ENCODE data around the gene KCNK5. TPM values are rescaled to one million over a fixed set of nuclear protein-coding genes. Genes with fewer than 3 reads are reported as not detected.

The KCNK5 gene, protein sequence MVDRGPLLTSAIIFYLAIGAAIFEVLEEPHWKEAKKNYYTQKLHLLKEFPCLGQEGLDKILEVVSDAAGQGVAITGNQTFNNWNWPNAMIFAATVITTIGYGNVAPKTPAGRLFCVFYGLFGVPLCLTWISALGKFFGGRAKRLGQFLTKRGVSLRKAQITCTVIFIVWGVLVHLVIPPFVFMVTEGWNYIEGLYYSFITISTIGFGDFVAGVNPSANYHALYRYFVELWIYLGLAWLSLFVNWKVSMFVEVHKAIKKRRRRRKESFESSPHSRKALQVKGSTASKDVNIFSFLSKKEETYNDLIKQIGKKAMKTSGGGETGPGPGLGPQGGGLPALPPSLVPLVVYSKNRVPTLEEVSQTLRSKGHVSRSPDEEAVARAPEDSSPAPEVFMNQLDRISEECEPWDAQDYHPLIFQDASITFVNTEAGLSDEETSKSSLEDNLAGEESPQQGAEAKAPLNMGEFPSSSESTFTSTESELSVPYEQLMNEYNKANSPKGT
- 0.91 to 1.6 TPM (median 1.2 TPM) in 5 replicates for total RNA-seq (2022; extraction: Qiagen RNA extraction)

DNA sequence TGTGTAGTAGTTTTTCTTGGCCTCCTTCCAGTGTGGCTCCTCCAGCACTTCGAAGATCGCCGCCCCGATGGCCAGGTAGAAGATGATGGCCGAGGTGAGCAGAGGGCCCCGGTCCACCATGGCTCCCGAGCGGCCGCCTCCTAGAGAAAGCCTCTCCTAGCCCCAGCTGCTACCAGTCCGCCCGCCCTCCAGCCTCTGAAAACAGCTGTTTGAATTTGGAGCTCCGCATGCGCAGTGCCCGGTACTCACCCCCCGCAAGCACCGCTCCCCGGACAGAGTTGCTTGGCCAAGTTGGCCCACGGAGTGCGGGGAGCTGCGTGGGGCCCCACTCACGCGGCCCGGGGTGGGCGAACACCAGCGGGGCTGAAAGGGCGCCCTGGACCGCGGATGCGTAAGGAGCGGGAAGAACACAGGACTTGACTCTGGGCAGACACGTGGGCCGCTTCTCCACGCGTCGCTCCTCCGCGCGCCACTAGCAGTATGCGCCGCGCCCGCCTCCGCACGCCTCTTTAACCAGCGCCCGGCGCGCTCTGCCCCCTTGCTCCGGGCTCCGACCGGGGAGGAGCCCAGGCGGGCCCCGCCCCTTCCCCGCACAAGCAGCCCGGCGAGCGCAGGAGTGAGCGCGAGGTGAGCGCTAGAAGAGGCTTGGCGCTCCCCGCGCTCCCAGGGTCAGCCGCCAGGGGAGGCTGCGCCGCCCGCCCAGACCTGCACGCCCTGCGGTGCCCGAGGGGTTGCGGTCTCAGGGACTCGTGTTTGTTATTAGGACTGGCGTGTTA is at the start of gene KCNK5:
Gene KCNK5, minus strand, starts transcription at position 484 of the 776 bp plus-strand sequence. Its CDS starts 364 bp downstream, at position 120.

Other genes with a start within 250 kb of the KCNK5 start
- gene GLP1R, start 180.7 kb downstream of the KCNK5 start, total RNA-seq (2022; extraction: Qiagen RNA extraction): not detected in 5 replicates
- gene SAYSD1, start 114.3 kb downstream of the KCNK5 start, total RNA-seq (2022; extraction: Qiagen RNA extraction): 6.0 to 6.8 TPM (median 6.1 TPM) in 5 replicates
- not detected in 5 replicates for gene KCNK17, start 84.9 kb upstream of the KCNK5 start, total RNA-seq (2022; extraction: Qiagen RNA extraction)
- not detected in 5 replicates for gene KCNK16, start 93.2 kb upstream of the KCNK5 start, total RNA-seq (2022; extraction: Qiagen RNA extraction)